CD4-positive, alpha-beta T cell treated with Interleukin-6 at 100 ng/mL for 8 hours (primary cell): ENCODE data around the gene PEAK3.

ENCODE experiments used
- DNase-seq: peaks from one replicate; pipeline ENCODE4 v3.0.0-alpha.2; 2020; ENCODE audit warnings: mixed read lengths, low spot score

PEAK3 gene, protein sequence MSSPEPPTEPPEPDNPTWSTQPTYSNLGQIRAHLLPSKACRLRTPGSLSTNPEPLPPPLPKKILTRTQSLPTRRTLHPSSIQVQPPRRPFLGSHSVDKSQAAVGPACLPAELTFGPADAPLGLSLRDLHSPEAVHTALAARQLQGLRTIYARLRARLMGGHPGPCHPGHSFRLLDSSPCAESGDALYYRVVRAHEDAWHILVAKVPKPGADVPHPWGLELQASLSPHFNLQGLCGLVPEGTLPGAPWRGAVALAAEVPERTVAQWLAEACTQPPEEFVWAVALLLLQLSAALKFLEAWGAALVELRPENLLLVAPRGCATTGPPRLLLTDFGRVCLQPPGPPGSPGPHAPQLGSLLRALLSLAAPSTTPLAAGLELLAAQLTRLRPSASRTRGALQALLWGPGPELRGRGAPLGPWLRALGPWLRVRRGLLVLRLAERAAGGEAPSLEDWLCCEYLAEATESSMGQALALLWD

DNA sequence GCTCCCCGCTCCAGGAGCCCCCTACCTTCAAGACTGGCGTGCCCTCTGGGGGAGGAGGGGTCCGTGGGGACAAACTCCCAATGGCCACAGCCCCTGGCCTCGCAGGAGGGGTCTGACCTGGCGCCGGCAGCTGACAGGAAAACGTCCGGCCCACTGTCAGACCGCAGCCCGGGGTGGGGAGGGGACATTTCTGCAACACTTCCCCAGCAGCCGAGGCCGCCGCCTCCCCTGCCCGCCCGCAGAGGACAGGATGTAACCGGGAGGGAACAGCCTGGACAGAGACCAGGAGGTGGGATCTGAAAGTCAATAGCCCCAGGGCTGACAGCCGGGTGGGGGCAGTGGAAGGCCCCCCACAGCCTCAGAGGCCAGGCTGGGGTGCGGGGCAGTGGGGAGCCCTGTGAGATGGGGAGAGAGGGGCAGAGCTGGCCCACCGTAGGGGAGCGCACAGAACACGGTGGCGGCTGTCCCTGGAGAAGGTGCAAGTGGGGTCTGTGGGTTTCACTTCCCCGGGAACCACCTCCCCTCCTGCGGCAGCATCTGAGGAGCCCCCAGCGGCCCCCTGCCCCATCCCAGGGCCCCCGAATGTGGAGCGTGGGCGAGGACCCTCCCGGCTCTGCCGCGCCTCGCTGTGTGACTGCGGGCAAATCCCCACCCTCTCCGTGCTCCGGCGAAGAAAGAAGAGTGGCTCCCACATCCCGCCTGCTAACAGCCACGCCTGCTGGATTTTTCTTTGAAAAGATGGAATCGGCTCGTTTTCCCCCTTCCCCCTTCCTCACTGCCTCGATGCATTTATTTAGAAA is at the start of gene PEAK3:
PEAK3 (minus strand) TSS at position 114 of the 800 bp plus-strand sequence. CDS start 1,244 bp downstream, outside the sequence.
- peak; percentile 30 for DNase-seq

- no peak for DNase-seq
Measured at GRCh38 chr19:2330632-2331284, 48.8 kb upstream of the PEAK3 start.

GRCh38 chr19:2330255-2330631 is 48.3 kb upstream of the PEAK3 start:
- no peak for DNase-seq

- DNase-seq, result no peak
Measured at GRCh38 chr19:2329501-2329916, 47.5 kb upstream of the PEAK3 start.

DNA sequence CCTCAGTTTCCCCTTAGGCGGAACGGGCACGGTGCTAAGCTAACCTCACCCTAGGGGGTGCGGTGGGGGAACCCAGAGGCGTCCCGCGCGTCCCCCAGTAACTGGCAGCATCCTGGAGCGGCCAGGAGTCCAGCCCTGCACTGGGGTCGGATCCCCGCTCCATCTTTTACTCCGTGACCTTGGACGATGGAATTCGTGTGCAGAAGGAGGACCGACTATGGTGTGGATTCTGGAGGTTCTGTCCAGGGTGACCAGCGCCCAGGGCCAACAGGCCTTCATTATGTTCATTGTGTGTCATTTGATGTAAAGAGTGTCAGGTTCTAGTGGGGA is 47.1 kb upstream of the PEAK3 start:
- no peak for DNase-seq

DNA sequence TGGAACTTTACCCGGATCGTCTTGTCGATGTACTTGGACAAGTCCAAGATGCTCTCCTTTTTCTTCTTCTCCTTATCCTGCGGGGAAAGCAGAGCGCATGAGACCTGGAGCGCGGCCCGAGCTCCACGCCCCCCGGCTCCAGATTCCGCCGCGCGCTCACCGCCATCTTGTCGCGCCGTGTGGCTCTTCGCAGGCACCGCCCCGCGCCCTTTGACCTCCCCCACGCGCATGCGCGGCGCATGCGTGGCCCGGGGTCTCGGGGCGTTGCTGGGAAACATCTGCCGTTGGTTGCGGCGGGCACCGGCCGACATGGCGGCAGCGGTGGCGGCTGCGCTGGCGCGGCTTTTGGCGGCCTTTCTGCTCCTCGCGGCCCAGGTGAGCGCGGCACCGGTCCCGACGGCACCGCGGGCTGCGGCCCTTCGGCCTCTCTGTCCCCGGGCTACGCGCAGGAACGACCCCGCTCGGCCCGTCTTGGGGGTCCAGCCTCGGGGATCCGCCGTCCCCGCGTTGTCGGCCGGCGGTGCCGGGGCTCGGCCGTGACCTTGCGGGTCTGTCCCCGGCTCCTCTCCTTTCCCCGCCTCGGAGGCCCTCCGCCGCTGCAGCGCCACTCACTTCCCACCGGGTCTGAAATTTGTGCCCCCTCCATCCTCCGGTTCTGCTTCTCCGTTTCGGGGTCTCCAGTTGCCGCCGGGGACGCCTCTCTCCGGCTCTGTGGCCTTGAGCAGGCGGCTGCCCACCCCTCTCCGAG is 46.6 kb upstream of the PEAK3 start, which contains the start of the genes LSM7 and SPPL2B:
LSM7 (minus strand) TSS at position 186 of the 748 bp plus-strand sequence; CDS start at position 166, 20 bp downstream.
SPPL2B (plus strand) TSS at position 284 of the 748 bp plus-strand sequence; CDS start at position 310, 26 bp downstream.
- DNase-seq, result peak; percentile 91

- DNase-seq, result peak; percentile 58
Measured at GRCh38 chr19:2327773-2328400, 45.9 kb upstream of the PEAK3 start.

- no peak for DNase-seq
Measured at GRCh38 chr19:2326699-2327360, 44.9 kb upstream of the PEAK3 start.

GRCh38 chr19:2325281-2326046 is 43.5 kb upstream of the PEAK3 start:
- DNase-seq, result no peak

GRCh38 chr19:2324220-2324948 is 42.4 kb upstream of the PEAK3 start:
- no peak for DNase-seq

DNA sequence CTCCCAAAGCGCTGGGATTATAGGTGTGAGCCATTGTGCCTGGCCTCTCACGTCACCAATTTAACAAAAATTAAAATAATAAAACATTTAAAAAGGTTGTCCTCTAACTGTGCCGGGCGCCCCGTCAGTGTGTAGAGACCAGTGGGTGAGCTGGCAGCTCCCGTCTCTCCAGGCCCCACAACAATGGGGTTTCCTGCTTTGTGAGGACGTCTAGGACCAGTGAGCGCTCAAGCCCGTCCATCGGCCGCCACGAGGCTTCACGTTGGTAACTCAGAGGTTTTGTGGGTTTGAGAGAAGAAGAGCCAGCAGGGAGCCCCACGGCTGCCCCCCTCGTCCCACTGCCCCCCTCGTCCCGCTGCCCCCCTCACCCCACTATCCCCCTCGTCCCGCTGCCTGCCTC is 41.7 kb upstream of the PEAK3 start:
- DNase-seq, result no peak

- no peak for DNase-seq
Measured at GRCh38 chr19:2321565-2322283, 39.7 kb upstream of the PEAK3 start.

DNA sequence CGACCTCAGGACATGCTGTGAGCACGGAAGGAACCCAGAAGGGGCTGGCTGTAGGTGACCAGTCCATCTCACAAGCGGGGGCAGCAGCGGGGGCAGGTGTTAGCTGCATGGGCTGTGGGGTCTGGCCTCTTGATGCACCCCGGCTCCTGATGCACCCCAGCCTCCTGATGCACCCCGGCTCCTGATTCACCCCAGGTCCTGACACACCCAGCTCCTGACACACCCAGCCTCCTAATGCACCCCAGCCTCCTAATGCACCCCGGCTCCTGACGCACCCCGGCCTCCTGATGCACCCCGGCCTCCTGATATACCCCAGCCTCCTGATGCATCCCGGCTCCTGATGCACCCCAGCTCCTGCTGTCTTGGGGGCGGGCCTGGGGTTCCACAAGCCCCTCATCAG is 39.0 kb upstream of the PEAK3 start:
- DNase-seq, result no peak

DNA sequence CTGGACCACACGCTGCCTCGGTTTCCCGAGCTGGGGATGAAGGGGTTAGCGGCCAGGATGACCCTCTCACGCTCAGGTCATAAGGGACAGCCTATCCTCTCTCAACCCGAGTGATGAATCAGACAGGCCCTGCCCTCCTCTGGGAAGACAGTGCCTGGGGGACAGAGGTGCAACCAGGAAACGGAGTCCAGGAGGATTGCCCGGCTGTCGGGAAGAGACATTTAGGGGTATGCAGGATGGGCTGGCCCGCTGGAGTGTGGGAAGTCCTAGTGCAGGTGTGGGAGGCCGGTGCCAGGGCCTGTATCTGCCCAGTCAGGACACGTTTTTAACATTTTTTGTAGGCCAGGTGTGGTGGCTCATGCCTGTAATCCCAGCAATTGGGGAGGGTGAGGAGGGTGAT is 38.1 kb upstream of the PEAK3 start:
- no peak for DNase-seq

GRCh38 chr19:2319551-2319950 is 37.6 kb upstream of the PEAK3 start:
- DNase-seq, result no peak

DNA sequence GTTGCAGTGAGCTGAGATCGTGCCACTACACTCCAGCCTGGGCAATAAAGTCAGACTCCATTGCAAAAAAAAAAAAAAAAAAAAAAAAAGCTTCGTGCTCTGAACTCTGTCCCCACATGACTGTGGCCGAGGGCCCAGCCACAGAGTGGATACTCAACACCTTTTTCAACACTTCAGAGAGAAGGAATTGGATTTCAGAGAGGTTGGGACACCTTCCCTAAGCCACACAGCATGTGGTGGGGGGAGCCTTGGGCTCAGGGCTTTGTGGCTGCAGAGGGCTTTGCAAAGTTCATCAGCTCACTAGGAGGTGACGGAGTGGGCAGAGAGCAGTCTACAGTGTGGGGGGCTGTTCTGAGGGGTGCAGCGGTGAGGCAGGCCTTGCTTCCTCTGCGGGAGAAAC is 36.9 kb upstream of the PEAK3 start:
- DNase-seq, result no peak

DNA sequence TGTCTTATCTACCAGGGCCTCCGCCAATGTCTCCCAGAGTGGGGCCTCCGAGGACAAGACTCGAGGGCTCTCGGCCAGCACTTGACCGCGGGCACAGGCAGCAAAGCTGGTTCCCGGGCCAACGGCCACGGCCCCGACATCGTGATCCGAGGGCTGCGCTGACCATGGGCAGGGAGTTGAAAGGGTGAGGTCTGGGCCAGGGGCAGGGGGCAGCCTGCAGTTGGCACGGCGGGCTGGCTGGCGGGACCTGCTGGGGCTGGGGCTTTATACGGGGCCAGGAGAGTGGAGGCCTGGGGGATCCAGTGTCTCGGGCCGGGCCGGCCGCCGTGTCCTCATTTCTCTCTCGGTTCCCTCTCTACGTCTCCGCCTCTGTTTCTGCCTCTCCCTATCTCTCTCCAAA is 35.8 kb upstream of the PEAK3 start:
- no peak for DNase-seq

- no peak for DNase-seq
Measured at GRCh38 chr19:2317300-2317699, 35.3 kb upstream of the PEAK3 start.
